ENCODE results near the gene USE1. TPM values are rescaled to one million over a fixed set of nuclear protein-coding genes. Genes with fewer than 3 reads are reported as not detected.
A peak's percentile ranks its signal among the peaks of the same experiment; 100 is the strongest.

The USE1 gene
- total RNA-seq, 1 donor = 27.8 TPM

DNA sequence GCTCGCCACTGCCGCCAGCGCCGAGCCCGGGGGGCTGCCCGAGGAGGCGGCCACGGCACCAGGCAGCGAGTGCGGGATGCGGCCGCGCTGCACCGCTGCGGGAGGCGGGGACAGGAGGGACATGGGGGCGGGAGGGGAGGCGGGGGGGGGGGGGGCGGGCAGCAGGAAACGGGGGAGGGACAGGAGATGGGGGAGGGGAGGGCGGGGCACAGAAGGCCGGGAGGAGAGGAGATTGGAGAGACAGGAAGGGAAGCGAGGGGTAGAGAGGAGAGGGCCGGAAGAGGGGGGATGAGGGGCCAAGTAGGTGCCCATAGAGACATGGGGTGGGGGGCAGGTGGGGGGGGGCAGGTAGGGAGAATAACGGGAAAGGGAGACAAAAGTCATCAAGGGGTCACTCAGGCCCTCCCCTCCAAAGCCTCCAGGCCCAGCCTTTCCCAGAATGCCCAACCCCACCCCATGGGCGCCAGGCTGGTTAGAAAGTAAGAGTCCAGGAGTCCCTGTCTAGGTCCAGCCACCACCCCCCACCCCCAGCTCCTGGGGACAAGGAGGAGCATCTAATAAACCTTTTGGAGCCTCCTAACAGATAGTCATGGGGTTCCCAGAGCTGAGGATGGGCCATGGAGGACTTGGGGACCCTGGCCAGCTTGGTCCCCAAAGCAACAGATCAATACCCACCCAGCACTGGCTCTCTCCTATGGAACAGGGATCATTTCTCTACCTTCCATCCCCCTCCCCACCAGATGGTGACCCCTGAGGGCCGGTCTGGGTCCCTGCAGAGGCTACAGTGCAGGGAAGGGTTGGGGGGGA lies 21.0 kb downstream of the USE1 start:
- TF ChIP-seq, protein P1, sequence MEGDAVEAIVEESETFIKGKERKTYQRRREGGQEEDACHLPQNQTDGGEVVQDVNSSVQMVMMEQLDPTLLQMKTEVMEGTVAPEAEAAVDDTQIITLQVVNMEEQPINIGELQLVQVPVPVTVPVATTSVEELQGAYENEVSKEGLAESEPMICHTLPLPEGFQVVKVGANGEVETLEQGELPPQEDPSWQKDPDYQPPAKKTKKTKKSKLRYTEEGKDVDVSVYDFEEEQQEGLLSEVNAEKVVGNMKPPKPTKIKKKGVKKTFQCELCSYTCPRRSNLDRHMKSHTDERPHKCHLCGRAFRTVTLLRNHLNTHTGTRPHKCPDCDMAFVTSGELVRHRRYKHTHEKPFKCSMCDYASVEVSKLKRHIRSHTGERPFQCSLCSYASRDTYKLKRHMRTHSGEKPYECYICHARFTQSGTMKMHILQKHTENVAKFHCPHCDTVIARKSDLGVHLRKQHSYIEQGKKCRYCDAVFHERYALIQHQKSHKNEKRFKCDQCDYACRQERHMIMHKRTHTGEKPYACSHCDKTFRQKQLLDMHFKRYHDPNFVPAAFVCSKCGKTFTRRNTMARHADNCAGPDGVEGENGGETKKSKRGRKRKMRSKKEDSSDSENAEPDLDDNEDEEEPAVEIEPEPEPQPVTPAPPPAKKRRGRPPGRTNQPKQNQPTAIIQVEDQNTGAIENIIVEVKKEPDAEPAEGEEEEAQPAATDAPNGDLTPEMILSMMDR (IDR thresholded peaks at IDR 0.05; ENCODE audit: insufficient read depth, low read length) = no peak
- peak overlapping the region; percentile 70 for H3K4me3 ChIP-seq (ENCODE audit: low read depth, low read length)
- peak; percentile 29 for DNase-seq (ENCODE audit: low read depth)

DNA sequence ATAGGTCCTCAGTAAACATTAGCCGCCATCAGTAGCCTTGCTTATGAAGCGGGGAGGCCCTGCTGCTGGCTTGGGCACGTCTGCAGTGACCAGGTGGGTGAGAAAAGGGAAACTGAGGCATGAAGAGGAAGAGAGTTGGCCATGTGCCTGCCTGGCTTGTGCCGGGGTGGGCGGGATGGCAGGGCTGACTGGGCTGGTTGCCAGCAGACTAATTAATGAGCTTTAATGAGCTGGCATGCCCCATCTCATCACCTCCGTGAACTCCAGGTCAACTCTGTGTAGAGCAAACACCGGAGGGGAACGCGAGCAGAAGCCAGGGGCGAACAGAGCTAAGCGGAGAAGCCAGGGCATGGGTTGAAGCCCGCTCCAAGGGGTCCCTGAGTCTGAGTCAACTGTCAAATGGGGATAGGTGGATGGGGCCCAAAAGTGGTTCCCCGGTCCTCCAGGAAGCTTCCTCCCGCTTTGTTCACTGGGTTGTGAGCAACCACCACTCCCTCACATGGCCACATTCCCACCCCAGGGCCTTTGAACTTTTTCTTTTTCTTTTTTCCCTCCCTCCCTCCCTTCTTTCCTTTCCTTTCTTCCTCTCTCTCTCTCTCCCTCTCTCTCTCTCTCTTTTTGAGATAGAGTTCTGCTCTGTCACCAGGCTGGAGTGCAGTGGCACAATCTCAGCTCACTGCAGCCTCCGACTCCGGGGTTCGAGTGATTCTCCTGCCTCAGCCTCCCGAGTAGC lies 21.8 kb downstream of the USE1 start:
- TF ChIP-seq, protein P1 (IDR thresholded peaks at IDR 0.05; ENCODE audit: insufficient read depth, low read length) = no peak
- no peak for DNase-seq (ENCODE audit: low read depth)
- no peak overlapping the region for H3K4me3 ChIP-seq (ENCODE audit: low read depth, low read length)

DNA sequence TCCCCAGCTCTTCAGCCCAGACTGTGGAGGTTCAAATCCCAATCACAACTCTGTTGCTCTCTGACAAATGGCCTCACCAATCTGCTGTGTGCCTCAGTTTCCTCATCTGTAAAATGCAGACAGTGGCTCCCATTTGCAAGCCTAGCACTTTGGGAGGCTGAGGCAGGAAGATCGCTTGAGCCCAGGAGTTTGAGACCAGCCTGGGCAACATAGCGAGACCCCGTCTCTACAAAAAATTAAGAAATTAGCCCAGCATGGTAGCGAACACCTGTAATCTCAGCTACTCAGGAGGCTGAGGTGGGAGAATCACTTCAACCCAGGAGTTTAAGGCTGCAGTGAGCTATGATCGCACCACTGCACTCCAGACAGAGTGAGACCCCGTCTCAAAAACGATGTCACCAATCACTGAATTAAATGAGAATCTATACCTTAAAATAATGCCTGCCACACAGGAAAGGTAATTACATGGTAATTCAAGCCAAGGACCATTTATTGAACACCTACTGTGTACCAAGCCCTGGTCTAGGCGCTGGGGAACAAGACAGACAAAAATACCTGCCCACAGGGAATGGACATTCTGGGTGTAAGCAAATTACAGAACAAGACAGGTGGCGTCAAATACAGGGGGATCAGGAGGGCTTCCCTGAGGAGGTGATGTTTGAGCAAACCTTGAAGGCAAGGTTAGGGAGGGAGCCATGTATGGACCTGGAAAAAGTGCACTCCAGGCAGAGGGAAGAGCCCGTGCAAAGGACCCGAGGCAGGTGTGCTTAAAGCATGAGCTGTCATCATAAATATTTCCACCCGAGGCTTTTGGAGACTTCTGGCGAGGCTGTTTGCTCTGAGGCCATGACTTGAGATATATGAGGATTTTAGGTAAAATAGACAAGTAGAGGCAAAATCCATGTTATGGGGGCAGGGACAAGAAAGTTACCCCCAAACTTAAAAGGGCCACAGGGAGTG lies 22.9 kb downstream of the USE1 start:
- H3K4me3 ChIP-seq (ENCODE audit: low read depth, low read length) = no peak overlapping the region
- DNase-seq (ENCODE audit: low read depth) = no peak
- TF ChIP-seq, protein P1 (IDR thresholded peaks at IDR 0.05; ENCODE audit: insufficient read depth, low read length) = no peak

DNA sequence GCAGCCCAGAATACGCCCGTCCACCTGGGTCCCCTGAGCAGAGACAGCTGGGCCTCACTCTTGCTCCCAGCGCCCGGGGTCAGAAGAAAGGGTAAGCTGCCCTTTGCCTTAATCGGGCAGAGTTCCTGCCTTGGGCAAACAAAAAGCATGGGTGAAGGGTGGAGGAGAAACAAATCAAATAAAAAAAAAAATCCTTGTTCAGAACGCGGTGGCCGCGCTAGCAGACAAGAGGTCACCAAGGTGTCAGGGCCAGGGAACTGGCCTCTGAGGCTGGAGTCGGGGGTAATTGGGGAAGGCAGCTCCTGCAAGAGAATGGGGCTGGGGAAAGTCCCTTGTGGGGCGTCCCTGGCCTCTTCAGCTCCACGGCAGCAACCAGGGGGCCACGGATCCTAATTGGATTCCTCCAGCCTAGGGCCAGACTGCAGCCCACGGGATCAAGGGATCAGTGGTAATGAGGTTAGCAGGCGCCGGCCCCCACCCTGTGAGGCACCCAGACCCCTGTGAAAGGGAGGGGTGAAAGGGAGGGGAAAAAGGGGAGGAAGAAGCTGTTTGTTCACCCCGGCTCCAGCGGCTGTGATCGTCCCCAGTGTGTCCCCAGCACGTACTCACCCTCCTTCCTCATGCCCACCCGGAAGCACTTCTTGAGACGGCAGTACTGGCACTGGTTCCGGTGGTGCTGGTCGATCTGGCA lies 25.1 kb downstream of the USE1 start:
- no peak overlapping the region for H3K4me3 ChIP-seq (ENCODE audit: low read depth, low read length)
- TF ChIP-seq, protein P1 (IDR thresholded peaks at IDR 0.05; ENCODE audit: insufficient read depth, low read length) = no peak
- DNase-seq (ENCODE audit: low read depth) = no peak

DNA sequence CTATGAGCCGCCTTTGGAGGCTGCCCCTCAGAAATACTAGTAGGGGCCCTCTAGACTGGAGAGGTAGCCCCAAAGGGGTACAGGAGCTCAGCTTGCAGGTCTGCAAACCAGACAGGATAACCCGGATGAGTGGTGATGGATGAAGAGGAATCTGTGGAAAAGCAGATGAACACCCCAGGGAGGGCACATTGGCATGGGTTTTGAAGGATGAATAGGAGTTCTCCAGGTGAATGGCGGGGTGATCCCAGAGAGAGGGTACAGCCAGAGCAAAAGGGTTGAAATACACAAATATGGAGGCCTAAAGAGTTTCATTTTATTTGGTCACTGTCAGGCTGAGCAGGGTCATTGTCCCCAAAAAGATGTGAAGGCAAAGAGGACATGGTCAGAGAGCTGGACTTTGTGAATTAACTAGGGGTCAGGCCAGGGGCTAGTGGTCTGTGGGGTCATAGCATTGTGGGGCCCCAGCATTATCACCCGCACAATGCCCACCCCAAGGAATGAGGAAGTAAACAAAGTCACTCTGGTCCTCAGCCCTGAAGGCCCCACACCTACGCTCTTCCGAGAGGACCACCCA lies 25.8 kb downstream of the USE1 start:
- no peak overlapping the region for H3K4me3 ChIP-seq (ENCODE audit: low read depth, low read length)
- TF ChIP-seq, protein P1 (IDR thresholded peaks at IDR 0.05; ENCODE audit: insufficient read depth, low read length) = no peak
- no peak for DNase-seq (ENCODE audit: low read depth)

Data from fibroblast of the aortic adventitia (primary cell).